BE2C (cell line): ENCODE results near the gene RIN3.

Source experiments
- DNase-seq: peaks from one replicate; pipeline ENCODE4 v3.0.0-alpha.2; 2020
- H3K27me3 ChIP-seq: fragments of 250-450 bp; sonication (Bioruptor Pico); 2 replicates; pipeline ENCODE4 v1.5.1; 2020; ENCODE audit warnings: mild to moderate bottlenecking
- H3K36me3 ChIP-seq: fragments of 250-450 bp; sonication (Bioruptor Pico); 2 replicates; pipeline ENCODE4 v1.5.1; 2020; ENCODE audit warnings: mild to moderate bottlenecking
- H3K4me1 ChIP-seq: fragments of 250-450 bp; sonication (Bioruptor Pico); 2 replicates; pipeline ENCODE4 v1.5.1; 2020
- H3K4me3 ChIP-seq: 2 replicates; pipeline ENCODE4 v1.5.1; 2011; ENCODE audit warnings: low read depth, low read length
- H3K9me3 ChIP-seq: fragments of 250-450 bp; sonication (Bioruptor Pico); 2 replicates; pipeline ENCODE4 v1.5.1; 2020
- TF ChIP-seq, protein P1 (sequence below): IDR thresholded peaks from 2 replicates; pipeline ENCODE4 v1.5.1; 2012; ENCODE audit warnings: mild to moderate bottlenecking, low read depth, low read length

RIN3 gene

DNA sequence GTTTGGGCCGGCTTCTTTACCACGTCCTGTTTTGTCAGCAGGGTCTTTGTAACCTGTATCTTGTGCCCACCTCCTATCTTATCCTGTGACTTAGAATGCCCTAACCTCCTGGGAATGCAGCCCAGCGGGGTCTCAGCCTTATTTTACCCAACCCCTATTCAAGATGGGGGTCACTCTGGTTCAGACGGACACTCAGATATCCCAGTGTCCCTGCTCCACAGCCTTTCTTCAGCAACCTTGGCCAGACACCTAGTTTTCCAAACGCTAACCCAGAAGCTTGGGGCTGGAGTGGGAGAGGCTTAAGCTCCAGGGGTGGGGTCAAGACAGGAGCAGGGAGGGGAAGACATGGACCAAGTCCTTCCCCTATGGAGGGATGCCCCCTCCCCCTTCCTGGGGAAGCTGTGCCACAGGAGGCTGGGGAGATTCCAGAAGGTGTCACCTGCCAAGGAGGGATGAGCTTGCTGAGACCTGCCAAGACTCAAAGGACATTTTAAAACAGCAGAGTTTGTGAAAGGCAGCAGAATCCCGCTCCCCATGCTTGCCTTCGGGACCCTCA is 62.2 kb downstream of the RIN3 start:
- H3K4me1 ChIP-seq, result no peaks in the 10 kb centered on the region; the same call in 1 of the 2 replicates
- H3K27me3 ChIP-seq, result no peaks in the 10 kb centered on the region
- H3K9me3 ChIP-seq, result no peaks in the 10 kb centered on the region
- TF ChIP-seq, protein P1, sequence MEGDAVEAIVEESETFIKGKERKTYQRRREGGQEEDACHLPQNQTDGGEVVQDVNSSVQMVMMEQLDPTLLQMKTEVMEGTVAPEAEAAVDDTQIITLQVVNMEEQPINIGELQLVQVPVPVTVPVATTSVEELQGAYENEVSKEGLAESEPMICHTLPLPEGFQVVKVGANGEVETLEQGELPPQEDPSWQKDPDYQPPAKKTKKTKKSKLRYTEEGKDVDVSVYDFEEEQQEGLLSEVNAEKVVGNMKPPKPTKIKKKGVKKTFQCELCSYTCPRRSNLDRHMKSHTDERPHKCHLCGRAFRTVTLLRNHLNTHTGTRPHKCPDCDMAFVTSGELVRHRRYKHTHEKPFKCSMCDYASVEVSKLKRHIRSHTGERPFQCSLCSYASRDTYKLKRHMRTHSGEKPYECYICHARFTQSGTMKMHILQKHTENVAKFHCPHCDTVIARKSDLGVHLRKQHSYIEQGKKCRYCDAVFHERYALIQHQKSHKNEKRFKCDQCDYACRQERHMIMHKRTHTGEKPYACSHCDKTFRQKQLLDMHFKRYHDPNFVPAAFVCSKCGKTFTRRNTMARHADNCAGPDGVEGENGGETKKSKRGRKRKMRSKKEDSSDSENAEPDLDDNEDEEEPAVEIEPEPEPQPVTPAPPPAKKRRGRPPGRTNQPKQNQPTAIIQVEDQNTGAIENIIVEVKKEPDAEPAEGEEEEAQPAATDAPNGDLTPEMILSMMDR, result no peak
- no peak for DNase-seq
- no peaks in the 10 kb centered on the region for H3K36me3 ChIP-seq
- H3K4me3 ChIP-seq, result no peak overlapping the region

- no peak for DNase-seq
- TF ChIP-seq, protein P1, result no peak
These were observed 63.8 kb downstream of the RIN3 start for GRCh38 chr14:92577321-92577742.

GRCh38 chr14:92578511-92578910 is 64.9 kb downstream of the RIN3 start:
- Histone ChIP-seq H3K4me1 (no peaks in the 10 kb centered on the region), H3K4me3 (no peak overlapping the region), H3K9me3 (no peaks in the 10 kb centered on the region), H3K27me3 (no peaks in the 10 kb centered on the region), H3K36me3 (no peaks in the 10 kb centered on the region)
- no peak for DNase-seq
- TF ChIP-seq, protein P1, result no peak

More at GRCh38 chr14:92577321-92577742, 63.8 kb downstream of the RIN3 start:
- no peaks in the 10 kb centered on the region for H3K9me3 ChIP-seq
- H3K4me3 ChIP-seq, result no peak overlapping the region
- no peaks in the 10 kb centered on the region for H3K27me3 ChIP-seq
- H3K4me1 ChIP-seq, result no peaks in the 10 kb centered on the region
- no peaks in the 10 kb centered on the region for H3K36me3 ChIP-seq

DNA sequence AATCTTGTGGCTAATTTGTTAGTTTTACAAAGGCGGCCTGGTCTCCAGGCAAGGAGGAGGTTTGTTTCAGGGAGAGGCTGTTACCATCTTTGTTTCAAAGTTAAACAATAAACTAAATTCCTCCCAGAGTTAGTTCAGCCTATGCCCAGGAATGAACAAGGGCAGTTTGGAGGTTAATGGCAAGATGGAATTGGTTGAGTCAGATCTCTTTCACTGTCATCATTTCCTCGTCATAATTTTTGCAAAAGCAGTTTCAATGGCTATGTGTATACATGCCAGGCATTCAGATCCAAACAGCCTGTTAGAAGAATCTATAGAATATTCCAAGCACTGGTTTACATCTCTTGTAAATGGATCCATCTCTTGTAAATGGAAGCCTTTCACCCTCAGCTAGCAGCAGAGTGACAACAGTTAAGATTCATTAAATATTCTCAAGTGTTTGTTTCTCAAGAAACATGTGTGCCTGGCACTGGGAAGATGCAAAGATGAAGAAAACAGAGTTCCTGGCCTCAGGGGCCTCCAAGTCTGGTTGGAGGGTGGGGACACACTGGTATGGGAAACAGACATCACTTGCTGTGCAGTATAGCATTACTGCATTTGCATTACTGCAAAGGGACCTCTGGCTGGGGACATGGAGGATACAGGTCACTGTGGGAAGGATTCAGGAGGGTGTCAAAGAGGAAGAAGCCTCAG is 65.8 kb downstream of the RIN3 start:
- TF ChIP-seq, protein P1, result no peak
- Histone ChIP-seq H3K9me3 (no peaks in the 10 kb centered on the region), H3K4me1 (no peaks in the 10 kb centered on the region), H3K27me3 (no peaks in the 10 kb centered on the region), H3K36me3 (no peaks in the 10 kb centered on the region), H3K4me3 (no peak overlapping the region)
- no peak for DNase-seq

GRCh38 chr14:92581206-92581605 is 67.6 kb downstream of the RIN3 start:
- no peak for DNase-seq
- TF ChIP-seq, protein P1, result no peak
- Histone ChIP-seq H3K9me3 (no peaks in the 10 kb centered on the region), H3K36me3 (no peaks in the 10 kb centered on the region), H3K4me1 (no peaks in the 10 kb centered on the region), H3K27me3 (no peaks in the 10 kb centered on the region), H3K4me3 (no peak overlapping the region)

- DNase-seq, result no peak
- H3K4me1 ChIP-seq, result no peaks in the 10 kb centered on the region
- no peaks in the 10 kb centered on the region for H3K36me3 ChIP-seq
- TF ChIP-seq, protein P1, result no peak
- H3K4me3 ChIP-seq, result no peak overlapping the region
- H3K27me3 ChIP-seq, result no peaks in the 10 kb centered on the region
- no peaks in the 10 kb centered on the region for H3K9me3 ChIP-seq
These were observed 68.5 kb downstream of the RIN3 start for GRCh38 chr14:92581966-92582566.
